ENCODE data around the gene TNIK. TPM values are rescaled to one million over a fixed set of nuclear protein-coding genes. Genes with fewer than 3 reads are reported as not detected.

The TNIK gene
- total and polyA plus RNA-seq, 4 donors = 3.7 to 9.8 (median 5.2) TPM

DNA sequence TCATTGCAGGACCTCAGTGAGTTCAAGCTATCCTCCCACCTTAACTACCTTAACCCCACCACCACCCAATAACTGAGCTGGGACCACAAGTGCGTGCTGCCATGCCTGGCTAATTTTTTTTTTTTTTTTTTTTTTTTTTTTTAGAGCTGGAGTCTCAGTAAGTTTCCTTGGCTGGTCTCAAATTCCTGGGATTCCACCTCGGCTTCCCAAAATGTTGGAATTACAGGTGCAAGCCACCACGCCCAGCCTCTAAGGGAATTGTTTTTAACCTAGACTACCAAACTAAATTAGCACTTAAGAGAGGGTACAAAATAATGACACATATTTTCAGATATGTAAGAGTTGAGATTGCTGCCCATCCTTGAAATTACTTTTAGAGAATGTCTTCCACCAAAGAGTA is 4.3 kb upstream of the TNIK start (continued):
- TF ChIP-seq, protein P1, sequence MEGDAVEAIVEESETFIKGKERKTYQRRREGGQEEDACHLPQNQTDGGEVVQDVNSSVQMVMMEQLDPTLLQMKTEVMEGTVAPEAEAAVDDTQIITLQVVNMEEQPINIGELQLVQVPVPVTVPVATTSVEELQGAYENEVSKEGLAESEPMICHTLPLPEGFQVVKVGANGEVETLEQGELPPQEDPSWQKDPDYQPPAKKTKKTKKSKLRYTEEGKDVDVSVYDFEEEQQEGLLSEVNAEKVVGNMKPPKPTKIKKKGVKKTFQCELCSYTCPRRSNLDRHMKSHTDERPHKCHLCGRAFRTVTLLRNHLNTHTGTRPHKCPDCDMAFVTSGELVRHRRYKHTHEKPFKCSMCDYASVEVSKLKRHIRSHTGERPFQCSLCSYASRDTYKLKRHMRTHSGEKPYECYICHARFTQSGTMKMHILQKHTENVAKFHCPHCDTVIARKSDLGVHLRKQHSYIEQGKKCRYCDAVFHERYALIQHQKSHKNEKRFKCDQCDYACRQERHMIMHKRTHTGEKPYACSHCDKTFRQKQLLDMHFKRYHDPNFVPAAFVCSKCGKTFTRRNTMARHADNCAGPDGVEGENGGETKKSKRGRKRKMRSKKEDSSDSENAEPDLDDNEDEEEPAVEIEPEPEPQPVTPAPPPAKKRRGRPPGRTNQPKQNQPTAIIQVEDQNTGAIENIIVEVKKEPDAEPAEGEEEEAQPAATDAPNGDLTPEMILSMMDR (IDR thresholded peaks at IDR 0.05; ENCODE audit: low read depth, low read length, missing input control) = no peak
- TF ChIP-seq EGR1 (IDR thresholded peaks at IDR 0.05; ENCODE audit: low read depth in 2 of 2) (no peak), HNF4A (conservative IDR thresholded peaks at IDR 0.05) (no peak), SP1 (IDR thresholded peaks at IDR 0.05) (no peak), FOXA2 (IDR thresholded peaks at IDR 0.05) (no peak)
- TF ChIP-seq, protein P2, sequence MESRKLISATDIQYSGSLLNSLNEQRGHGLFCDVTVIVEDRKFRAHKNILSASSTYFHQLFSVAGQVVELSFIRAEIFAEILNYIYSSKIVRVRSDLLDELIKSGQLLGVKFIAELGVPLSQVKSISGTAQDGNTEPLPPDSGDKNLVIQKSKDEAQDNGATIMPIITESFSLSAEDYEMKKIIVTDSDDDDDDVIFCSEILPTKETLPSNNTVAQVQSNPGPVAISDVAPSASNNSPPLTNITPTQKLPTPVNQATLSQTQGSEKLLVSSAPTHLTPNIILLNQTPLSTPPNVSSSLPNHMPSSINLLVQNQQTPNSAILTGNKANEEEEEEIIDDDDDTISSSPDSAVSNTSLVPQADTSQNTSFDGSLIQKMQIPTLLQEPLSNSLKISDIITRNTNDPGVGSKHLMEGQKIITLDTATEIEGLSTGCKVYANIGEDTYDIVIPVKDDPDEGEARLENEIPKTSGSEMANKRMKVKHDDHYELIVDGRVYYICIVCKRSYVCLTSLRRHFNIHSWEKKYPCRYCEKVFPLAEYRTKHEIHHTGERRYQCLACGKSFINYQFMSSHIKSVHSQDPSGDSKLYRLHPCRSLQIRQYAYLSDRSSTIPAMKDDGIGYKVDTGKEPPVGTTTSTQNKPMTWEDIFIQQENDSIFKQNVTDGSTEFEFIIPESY (IDR thresholded peaks at IDR 0.05) = no peak

DNA sequence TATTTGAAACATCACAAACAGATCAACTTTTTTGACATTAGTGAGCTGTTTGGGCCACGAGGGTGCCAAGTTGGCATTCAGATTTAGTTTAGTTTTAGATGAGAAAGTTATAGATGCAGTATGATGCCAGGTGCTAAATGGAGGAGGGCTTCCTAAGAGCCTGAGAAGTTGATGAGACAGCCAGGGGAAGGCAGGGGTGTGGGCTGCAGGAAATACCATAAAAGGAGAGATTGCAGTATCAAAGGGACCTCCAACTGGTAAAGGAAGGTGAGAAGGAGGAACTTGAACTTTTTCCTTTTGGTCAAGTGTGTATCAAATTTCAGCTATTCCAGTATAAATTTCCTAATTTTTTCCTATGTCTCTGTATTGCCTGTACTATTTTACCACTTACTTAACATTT is 2.0 kb upstream of the TNIK start:
- no peak for DNase-seq (ENCODE audit: low spot score)

More for the DNA sequence above, 2.0 kb upstream of the TNIK start:
- WGBS = 79% methylated on average over 1 of the region's 1 CpG
- no peaks in the 10 kb centered on the region for H3K27me3 ChIP-seq (ENCODE audit: control insufficient read depth in 4 of 4, insufficient read depth in 4 of 4, low read length in 3 of 4)
- no peak overlapping the region for H3K9ac ChIP-seq (ENCODE audit: low read depth in 1 of 2, low read length in 2 of 2)
- no peak overlapping the region for H3K4me3 ChIP-seq (ENCODE audit: low read depth in 1 of 3, low read length in 3 of 3)
- peaks cover 4 to 25% (median 12%) of the 10 kb centered on the region in 4 donors for H3K4me1 ChIP-seq (ENCODE audit: control insufficient read depth in 4 of 4, insufficient read depth in 4 of 4, low read length in 3 of 4)
- H3K9me3 ChIP-seq (ENCODE audit: control insufficient read depth in 4 of 4, low read length in 3 of 4) = no peaks in the 10 kb centered on the region
- no peak overlapping the region for H3K27ac ChIP-seq (ENCODE audit: low read depth in 1 of 2, low read length in 2 of 2)
- TF ChIP-seq JUND (IDR thresholded peaks at IDR 0.05) (no peak), HNF4A (conservative IDR thresholded peaks at IDR 0.05) (no peak), RXRA (IDR thresholded peaks at IDR 0.05) (no peak), EGR1 (IDR thresholded peaks at IDR 0.05; ENCODE audit: low read depth in 2 of 2) (no peak), GABPA (IDR thresholded peaks at IDR 0.05 in 1 of 2, conservative IDR thresholded peaks at IDR 0.05 in 1 of 2) (no peak), FOXA1 (IDR thresholded peaks at IDR 0.05) (no peak), SP1 (IDR thresholded peaks at IDR 0.05) (no peak), TAF1 (conservative IDR thresholded peaks at IDR 0.05) (no peak), RAD21 (IDR thresholded peaks at IDR 0.05) (no peak), FOXA2 (IDR thresholded peaks at IDR 0.05) (no peak), HNF4G (IDR thresholded peaks at IDR 0.05) (no peak), NR2F2 (IDR thresholded peaks at IDR 0.05) (no peak), YY1 (IDR thresholded peaks at IDR 0.05) (no peak)
- TF ChIP-seq, protein P3, sequence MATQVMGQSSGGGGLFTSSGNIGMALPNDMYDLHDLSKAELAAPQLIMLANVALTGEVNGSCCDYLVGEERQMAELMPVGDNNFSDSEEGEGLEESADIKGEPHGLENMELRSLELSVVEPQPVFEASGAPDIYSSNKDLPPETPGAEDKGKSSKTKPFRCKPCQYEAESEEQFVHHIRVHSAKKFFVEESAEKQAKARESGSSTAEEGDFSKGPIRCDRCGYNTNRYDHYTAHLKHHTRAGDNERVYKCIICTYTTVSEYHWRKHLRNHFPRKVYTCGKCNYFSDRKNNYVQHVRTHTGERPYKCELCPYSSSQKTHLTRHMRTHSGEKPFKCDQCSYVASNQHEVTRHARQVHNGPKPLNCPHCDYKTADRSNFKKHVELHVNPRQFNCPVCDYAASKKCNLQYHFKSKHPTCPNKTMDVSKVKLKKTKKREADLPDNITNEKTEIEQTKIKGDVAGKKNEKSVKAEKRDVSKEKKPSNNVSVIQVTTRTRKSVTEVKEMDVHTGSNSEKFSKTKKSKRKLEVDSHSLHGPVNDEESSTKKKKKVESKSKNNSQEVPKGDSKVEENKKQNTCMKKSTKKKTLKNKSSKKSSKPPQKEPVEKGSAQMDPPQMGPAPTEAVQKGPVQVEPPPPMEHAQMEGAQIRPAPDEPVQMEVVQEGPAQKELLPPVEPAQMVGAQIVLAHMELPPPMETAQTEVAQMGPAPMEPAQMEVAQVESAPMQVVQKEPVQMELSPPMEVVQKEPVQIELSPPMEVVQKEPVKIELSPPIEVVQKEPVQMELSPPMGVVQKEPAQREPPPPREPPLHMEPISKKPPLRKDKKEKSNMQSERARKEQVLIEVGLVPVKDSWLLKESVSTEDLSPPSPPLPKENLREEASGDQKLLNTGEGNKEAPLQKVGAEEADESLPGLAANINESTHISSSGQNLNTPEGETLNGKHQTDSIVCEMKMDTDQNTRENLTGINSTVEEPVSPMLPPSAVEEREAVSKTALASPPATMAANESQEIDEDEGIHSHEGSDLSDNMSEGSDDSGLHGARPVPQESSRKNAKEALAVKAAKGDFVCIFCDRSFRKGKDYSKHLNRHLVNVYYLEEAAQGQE (IDR thresholded peaks at IDR 0.05) = no peak
- TF ChIP-seq, protein P1 (IDR thresholded peaks at IDR 0.05; ENCODE audit: low read depth, low read length, missing input control) = no peak
- TF ChIP-seq, protein P4, sequence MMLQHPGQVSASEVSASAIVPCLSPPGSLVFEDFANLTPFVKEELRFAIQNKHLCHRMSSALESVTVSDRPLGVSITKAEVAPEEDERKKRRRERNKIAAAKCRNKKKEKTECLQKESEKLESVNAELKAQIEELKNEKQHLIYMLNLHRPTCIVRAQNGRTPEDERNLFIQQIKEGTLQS (IDR thresholded peaks at IDR 0.05) = no peak
- TF ChIP-seq, protein P2 (IDR thresholded peaks at IDR 0.05) = no peak
- TF ChIP-seq, protein P5, sequence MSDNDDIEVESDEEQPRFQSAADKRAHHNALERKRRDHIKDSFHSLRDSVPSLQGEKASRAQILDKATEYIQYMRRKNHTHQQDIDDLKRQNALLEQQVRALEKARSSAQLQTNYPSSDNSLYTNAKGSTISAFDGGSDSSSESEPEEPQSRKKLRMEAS (IDR thresholded peaks at IDR 0.05) = no peak
- no peaks in the 10 kb centered on the region for H3K36me3 ChIP-seq (ENCODE audit: control insufficient read depth in 4 of 4, insufficient read depth in 3 of 4, low read depth in 1 of 4, low read length in 3 of 4)
